DMS153 treated with DMSO at 0.1 percent for 48 hours (cell line): ENCODE measurements around the gene SCARB1.

Experiments
- DNase-seq: peaks from one replicate; lab custom pipeline; 2025; ENCODE audit not compliant: unreplicated experiment; lab: John Stamatoyannopoulos, UW

SCARB1 gene

DNA sequence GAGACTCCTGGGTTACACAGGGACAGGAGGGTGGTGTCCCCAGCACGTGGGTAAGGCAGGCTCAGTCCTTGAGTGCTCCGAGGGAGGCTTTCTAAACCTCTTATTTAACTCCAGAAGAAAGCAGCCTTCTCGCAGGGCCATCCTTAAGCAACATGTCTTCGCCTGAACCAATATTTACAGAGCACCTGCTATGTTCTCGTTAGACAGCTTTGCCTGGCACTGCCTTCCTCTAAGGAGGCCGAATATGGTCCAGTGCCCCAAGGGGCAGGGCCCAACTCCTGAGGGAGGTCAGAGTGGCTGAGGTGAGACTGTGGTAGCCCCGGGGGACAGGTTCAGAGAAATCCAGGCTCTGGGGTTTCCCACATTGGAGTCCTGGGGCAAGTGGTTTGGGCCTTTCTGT, 2.1 kb upstream of the SCARB1 start:
- DNase-seq = no peak

DNA sequence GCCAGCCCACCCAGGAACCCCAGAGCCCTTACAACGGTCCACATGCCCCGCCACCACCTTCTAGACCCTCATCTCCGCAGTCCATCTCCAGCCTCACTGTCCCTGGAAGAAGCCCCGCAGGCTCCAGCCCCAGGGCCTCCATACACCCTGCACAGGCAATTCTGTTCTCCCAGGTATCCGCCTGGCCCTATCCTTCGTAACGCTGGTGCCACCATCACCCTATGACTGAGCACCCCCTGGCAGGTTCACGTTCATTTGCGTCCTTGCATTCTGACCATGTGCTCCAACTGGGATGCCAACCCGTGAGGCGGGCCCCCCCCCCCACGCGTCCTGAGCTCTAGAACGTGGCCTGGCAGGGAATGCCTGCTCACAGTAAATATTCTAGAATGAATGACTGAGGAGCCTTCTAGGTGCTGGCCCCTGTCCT, 675 bp upstream of the SCARB1 start:
- no peak for DNase-seq

DNA sequence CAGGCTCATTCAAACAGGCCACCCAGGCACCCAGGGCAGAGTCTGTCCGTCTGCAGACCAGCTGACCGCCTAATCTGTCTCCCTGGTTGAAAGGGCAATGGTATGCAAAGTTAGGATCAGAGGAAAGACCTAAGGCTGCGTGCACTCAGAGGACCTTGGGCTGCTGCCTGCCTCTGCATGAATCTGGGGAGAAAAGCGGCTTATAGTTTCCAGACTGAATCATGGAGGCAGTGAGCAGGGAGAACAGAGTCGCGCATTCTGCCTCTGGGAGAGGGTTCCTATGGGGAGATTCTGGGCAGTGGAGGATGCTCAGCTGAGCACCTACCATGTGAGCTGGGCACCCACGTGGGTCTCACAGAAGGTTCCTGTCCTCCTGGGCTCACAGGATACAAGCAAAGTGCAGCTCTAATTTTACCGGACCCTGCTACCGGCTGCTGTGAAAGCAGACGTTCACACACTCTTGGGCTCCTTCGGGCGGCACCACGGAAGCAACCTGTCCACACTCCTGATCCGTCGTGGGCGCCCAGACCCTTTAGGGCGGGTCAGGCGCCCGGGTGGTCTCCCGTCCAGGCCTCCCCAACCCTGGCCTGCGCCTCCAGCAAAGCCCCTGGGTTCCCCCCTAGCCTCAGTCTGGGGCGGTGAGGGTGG, 772 bp downstream of the SCARB1 start:
- no peak for DNase-seq

DNA sequence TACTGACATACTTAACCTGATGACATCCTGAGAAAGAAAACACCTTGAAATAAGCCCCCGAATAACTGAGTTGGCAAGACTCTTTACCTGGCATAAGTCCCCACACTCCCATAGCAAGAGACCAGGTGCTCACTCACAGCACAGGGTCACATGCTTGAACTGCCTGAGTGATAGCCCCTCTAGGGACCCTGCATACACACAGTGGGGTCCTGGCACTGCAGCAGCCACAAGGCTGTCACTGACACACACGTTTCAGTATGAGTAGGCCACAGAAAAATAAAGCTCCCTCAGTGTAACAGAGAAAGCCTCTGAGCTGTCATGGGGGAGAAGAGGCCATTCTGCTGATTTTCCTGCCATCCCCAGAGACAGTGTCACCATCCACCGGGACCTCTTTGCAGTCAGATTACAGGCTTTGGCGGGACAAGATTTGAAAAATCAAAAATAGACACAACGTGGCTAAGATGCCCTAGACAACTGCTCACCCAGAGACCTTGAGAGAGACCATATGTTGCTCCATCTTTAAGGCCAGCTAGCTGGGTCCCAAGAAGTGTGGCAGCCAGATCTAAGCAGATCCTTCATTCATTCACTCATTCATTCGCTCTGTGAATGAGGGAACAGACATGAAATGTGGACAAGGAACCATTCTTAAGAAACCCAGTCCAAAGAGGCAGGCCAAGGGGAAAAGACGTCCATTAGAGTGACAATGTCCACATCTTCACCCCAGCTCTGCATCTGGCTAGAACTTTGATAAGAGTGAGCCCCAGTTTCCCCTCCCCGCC, 1.6 kb downstream of the SCARB1 start:
- DNase-seq = no peak

DNA sequence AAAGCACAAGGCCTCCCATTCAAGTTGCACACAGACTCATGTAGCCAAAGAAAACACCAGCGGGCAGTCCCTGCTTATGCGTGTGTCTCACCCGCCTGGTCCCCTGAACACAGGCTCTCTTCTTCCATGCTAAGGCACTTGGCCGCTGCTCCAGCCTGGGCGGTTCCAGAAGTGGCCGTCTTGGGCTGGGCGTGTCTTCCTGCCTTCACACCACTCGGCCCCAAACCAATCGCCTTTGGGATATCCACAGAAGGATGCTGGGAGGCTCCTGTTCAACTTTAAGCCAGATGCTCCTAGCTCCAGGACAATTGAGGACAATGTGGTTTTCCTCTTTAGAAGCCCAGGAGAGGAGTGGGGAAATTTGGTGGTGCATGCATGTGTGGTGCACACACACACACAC, 2.2 kb downstream of the SCARB1 start:
- DNase-seq = no peak

DNA sequence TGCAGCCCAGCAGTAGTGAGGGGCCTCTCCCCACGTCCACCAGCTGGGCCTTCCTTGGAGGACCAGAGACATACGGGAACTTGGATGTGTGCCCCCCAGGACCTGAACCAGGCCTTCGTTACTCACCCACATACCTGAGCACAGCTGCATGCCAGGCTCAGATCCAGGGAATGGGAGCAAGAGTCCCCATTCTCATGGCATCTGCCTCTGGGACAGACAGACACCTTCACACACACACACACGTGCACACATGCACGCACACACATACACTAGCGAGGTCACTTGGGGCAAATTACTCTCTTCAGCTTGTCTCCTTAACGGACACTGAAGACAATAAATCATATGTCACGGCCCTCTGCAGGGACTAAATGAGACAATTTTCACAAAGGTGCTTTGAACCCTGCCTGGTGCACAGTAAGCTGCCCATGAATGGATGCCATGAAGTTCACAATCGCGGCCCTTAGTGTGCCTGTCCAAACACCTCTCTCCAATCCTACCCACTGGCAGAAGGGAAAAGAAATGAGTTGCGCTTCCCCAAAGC, 5.7 kb downstream of the SCARB1 start:
- no peak for DNase-seq

DNA sequence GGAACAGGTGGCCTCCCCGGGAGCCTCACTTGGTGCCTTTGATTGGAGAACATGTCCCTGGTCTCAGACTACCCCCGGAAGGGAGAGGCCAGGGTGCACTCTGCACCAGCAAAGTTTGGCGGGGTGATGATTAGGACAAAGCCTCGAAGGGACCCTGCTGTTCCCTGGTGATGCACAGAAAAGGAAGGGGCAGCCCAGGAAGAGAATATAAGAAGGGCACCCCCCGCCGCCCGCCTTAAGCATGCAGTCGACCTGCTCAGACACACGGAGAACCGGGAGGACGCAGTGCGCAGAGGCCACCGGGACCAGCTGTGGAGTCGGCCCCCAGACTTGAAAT, 6.9 kb downstream of the SCARB1 start:
- no peak for DNase-seq

DNA sequence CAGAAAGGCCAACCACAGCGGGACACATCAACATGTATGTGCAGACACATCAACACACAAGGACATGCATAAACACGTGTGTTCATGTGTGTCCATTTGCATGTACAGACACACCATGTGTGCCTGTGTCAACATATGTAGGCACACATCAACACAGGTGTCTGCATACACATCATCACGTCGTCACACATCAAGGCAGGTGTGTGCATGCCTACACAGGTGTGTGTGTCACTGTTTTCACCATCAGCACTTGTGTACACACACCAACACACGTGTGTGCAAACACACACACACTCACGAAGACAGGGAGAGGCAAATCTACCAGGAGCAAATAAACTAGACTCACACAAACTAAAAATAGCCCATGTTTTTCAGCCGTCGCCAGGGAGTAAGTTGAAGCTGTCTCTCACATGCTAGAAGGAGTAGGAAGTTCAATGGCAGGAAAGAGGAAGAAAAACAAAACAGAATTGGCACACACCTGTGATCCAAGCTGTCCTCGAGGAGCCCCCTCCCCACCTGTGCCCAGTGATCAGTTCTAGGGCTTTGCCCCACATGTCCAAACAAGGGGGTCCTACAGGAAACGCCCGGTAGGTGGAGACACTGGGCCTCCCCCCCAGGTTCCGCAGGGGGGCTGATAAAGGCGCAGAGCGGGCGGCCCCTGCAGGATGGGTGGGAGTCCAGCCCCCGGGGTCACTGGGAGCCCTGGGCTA, 7.4 kb downstream of the SCARB1 start:
- DNase-seq = no peak

DNA sequence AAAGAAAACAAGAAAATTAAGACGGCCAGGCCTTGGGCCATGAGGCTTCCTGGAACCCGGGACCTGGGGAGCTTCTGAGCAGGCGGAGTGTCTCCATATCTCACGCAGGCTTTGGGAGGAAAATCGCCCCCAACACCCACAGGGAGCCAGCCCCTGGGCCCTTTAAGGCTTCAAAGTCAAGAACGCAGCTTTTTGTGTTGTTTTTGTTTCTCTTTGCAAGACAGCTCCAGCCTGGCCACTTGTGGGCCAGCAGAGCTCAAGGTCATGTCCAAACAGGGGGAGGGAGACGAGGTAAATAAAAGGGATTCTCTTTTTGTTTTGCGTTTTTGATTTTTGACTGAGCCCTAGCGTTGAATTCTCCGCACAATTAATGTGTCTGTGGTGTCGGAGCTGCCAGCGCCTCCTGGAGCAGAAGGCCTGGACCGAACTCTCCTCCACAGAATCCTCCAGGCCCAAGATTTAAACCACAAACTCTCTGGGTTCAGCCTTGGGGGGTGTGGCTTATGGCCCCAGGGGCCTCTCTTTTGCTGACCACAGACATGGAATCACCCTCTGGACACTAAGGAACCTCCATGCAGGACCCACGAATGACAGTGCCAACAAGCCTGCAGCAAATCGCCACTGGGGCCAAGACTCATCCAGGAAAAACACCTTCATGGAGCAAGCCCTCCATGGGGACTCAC, 8.2 kb downstream of the SCARB1 start:
- DNase-seq = no peak

DNA sequence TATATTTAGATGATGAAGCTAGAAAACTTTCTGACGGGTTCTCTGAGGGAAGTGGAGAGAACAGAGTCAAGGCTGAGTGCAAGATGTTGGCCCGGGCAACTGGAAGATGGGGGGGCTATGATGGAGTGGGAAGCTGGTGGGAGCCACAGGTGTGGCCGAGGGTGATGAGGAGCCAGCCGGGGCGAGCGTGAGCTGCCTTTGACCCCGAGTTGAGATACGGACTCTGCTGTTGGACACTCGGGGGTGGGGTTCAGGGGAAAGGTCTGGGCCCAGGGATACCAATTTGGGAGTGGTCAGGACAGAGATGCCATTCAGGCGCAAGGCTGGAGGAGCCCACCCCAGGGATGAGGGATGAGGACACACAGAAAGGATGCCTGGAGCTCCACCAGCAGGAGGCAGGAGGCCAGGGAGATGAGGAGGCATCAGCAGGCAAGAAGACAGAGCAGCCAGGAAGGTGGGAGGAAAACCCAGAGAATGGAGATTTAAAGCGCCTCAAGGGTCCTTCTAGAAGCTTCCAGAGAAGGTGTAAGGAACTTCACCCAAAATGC, 9.0 kb downstream of the SCARB1 start:
- no peak for DNase-seq

DNA sequence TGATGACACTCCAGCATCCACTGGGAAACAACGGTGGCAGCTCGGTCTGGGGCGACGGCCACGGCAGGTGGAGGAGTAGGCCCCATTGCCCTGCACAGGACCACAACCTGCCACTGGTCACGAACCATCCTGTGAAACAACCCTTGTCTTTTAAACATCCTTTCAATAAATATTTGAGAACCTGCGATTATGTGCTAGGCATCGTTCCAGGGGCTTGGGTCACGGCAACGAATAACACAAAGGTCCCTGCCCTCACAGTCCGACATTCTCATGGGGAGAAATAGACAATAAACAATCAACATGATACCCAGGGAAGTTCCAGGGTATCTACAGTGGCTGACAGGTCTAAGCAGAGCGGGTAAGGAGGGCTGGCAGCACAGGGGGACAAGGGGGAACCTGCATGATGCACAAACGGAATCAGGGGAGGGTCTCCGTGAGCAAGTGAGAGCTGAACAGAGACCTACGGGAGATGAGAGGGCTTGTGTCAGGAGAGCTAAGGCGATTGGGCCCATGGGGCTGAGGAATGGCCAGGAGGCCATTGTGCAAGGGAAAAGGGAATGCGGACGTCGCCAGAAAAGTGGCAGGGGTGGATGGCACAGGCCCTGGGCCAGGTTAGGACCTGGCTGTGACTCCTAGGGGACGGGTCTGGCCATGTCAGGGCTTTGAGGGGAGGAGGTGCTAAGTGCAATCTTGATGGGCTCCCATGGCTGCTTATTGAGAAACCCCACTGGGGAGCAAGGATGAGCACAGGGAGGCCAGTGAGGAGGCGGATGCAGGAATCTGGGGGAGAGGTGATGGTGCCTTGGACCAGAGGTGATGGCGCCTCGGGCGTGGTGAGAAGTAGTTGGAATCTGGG, 9.7 kb downstream of the SCARB1 start:
- no peak for DNase-seq

DNA sequence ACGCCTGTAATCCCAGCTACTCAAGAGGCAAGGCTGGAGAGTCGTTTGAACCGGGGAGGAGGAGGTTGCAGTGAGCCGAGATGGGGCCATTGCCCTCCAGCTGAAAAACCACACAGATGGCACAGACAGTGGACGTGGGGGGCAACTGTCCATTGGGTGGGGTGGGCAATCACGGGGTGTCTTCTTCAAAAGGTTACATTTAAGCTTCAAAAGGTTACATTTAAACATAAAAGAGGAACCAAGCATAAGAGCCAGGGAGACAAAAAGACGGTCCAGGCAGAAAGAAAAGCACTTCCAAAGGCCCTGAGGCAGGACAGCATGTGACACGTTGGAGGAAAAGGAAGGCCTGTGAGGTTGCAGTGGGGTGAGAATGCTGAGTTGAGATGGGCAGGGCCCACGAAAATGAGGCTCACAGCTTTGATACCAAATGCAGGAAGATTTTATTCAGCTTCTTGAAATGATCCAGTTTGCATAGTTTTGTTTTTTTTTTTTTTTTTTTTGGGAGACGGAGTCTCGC, 10.7 kb downstream of the SCARB1 start:
- DNase-seq = no peak

DNA sequence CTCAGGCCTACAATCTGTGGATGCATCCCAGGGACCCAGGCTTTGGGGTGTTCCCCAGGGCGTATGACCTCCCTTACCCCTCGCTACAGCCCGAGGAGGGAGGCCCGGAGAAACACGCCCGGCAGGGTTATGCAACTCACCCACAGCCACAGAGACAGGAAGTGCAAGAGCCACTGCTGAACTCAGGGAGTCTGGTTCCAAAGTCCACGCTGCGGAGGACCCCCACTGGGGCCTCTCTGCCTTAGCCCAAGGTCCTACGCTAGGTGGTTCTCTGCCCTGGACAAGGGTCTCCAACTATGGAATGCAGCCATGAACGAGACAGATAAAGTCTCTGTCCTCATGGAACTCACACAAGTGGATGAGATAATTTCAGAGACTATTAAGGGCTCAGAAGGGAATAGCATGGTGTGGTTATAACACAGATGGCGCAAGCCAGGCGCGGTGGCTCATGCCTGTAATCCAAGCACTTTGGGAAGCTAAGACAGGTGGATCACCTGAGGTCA, 11.3 kb downstream of the SCARB1 start:
- DNase-seq = no peak

DNA sequence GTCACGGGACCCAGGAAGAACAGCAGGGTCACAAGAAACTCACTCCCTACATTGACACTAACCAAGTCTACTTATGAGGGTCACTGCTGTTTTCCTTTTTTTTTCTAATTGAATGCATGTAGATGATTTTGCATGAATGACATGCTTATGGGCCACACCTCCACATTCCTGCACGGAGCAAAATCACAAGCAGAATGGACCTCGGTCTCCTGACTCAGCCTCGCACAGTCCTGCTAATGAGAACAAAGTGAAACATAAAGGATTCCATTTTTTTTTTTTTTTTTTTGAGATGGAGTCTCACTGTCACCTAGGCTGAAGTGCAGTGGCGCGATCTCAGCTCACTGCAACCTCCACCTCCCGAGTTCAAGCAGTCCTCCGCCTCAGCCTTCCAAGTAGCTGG, 12.3 kb downstream of the SCARB1 start:
- no peak for DNase-seq

DNA sequence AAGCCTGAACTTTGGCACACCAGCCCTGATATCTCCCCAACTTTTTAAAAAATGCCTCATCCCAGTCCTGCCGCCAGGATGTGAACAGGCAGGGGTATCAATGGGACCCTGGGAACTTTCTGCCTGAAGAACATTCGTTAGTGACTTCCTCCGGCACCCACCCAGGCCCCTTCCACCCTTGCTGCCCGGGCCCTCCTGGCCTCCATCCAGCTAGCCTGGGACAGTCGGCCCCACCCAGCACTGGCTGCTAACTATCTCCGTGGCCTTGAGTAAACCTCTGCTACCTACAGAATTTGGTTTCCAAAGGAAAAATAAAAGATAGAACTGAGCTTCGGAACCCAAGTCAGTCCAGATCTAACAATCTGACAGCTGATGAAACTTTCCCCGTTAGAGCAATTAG, 14.3 kb downstream of the SCARB1 start:
- no peak for DNase-seq

DNA sequence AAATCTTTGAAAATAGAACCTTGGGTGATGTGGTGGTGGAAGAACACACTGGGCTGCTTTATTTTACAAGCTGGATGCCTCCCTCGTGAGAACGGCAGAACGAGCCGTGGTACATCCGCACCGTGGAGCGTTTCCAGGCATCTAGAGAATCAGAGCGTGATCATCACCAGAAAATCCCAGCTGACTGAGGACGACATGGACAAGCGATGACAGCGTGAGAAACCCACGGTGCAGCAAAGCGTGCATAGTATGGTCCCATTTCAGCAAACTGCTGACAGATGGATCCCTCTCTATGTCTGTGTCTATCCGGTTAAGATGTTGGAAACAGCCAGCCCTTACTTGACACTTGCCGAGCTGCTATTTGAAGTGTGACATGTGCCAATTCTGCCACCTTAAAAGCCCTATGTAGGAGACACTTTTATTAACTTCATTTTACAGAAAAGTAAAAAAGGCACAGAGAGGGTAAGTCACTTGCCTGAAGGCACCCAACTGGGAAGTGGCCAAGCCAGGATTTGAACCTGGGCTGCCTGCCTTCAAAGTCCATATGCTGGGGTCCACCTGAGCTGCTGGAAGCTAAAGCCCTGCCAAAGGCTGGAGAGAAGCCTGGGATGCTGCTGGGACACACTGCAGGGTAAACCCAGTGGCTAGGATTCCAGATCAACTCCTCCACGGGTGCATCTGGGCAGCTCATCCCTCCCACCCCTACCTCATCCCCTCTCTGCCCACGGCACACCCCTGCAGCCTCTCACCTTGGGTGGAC, 14.9 kb downstream of the SCARB1 start:
- DNase-seq = no peak

DNA sequence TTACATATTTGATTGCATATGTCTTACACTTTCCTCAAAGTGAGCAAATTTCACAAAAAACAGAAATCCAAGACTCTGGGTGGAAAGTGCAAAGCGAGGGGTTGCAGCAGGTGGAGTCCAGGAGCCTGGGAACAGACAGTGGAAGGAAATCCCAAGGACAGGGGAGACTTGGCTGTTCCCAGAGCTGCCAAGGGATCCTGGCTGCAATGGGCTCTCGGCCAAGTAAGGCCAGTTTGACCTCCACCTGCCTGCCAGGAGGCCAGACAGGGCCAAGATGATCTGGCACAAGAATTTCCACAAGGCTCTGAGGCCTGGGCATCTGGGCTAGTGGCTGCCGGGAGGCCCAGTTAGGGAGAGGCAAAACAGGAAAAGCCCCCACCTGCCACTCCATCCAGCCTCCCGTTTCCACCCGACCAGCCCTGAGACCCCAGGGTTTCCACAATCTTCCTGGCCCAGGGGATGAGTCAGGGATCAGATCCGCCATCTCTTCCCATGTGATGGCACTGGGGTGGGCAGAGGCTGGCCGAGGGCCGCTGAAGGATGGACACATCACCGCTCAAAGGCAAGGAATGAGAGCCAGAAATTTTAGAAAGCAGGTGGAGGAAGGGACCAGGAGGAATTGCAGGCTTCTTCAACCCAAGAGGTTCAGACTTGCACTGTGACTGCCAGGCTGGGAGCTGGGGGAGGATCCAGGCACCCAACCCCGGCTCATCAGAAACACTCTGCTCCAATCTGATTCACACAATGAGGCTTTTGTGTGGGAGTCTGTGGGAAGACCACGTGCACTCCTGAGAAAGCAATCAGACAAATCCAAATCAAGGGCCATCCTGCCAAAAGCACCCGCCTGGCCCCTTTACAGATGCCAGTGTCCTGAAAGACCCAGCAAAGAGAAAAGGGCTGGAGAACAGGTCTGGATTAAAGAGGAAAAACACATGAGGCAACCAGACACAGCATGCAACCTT, 16.3 kb downstream of the SCARB1 start:
- DNase-seq = no peak
